ENCODE data around the gene GTF2E1. TPM values are rescaled to one million over a fixed set of nuclear protein-coding genes. Genes with fewer than 3 reads are reported as not detected.

The GTF2E1 gene
- total RNA-seq, result 10 to 100 TPM; 11.4 to 21.0 (median 15.3) TPM

DNA sequence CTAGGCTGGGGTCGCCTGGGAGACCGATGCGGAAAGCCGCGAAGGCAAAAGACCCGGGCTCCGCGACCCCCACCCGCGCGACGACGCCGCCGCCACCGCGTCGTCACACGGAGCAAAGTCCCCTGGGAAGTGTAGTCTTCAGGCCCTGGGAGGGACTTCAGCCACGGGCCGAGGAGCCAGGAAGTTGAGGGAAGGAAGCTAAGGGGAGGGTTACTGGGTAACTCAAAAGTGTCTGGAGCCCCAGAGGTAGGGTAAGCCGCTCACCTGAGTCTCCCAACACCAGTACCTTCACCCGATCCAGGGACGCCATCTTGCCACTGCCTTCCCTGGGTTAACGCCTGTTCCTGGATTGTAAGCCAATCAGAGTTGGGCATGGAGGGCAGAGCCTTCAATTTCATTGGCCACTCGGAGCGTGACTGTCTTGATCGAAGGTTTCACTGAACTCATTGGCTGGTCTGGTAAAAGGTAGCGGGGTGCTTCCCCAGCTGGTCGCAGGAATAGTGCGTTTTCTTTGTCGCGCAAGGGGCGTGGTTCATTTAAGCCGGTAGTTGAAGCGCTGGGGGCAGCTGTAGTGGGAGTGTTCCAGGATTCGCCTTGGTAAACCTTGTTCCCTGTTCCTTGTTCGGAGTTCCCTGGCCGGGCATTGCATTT lies at the start of gene GTF2E1, which contains the start of gene RABL3:
Gene GTF2E1, plus strand, starts transcription at position 547 of the 651 bp plus-strand sequence. CDS start 7,809 bp downstream, outside the sequence.
Gene RABL3, minus strand, starts transcription at position 319 of the 651 bp plus-strand sequence. Its CDS starts 9 bp downstream, at position 310.
- peak; percentile 100 for ATAC-seq
- WGBS, 2 donors (ENCODE audit: low coverage in 1 of 2), result 0% methylated on average over 3 to 18 of the region's 39 CpGs
- peaks cover 0 to 12% of the 10 kb centered on the region in 2 donors for H3K36me3 ChIP-seq
- TF ChIP-seq POLR2A (IDR thresholded peaks at IDR 0.05) (peak; percentile 46 to 47), POLR2AphosphoS5 (IDR thresholded peaks at IDR 0.05) (peak; percentile 78), EP300 (IDR thresholded peaks at IDR 0.05) (no peak)
- TF ChIP-seq, protein P1, sequence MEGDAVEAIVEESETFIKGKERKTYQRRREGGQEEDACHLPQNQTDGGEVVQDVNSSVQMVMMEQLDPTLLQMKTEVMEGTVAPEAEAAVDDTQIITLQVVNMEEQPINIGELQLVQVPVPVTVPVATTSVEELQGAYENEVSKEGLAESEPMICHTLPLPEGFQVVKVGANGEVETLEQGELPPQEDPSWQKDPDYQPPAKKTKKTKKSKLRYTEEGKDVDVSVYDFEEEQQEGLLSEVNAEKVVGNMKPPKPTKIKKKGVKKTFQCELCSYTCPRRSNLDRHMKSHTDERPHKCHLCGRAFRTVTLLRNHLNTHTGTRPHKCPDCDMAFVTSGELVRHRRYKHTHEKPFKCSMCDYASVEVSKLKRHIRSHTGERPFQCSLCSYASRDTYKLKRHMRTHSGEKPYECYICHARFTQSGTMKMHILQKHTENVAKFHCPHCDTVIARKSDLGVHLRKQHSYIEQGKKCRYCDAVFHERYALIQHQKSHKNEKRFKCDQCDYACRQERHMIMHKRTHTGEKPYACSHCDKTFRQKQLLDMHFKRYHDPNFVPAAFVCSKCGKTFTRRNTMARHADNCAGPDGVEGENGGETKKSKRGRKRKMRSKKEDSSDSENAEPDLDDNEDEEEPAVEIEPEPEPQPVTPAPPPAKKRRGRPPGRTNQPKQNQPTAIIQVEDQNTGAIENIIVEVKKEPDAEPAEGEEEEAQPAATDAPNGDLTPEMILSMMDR (IDR thresholded peaks at IDR 0.05), result no peak
- H3K27ac ChIP-seq, result peak within 1 kb of the TSS; percentile 92 to 98 (median 96)
- H3K9me3 ChIP-seq, result no peaks in the 10 kb centered on the region
- peak within 1 kb of the TSS; percentile 66 to 80 for H3K4me3 ChIP-seq
- H3K27me3 ChIP-seq, result no peaks in the 10 kb centered on the region
- H3K4me1 ChIP-seq, result peaks cover 3 to 25% (median 8%) of the 10 kb centered on the region in 3 donors

DNA sequence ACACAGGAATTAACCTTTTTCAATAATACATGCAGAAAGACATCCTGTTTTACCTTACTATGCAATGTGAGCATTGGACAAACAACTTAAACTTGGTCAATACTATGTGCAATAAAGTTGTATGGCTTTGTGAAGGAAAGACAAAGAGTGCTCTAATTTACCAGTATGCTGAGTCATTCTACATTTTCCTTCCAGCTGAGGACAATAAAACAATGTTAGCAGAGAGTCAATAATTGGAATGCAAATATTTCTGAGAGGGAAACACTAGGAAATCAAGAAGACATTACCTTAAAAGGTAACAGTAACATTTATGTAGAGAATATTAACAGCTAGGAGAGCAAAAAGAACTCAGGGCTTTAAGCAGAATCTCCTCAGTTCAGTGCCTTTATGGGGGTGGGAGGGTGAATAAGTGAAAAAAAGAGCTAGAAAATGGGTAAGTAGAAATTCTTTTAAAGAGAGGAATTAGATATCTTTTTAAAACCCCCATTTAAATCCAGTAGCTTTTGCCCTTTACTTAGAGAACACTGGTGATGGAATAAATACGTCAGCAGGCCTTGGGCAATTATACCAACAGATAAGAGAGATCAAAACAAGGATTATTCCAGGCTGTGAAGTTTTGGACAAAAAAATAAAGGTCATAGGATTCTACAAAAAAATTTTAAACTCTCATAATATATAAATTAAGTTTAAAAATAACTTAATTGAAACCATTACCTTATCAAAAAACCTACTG lies 48.9 kb upstream of the GTF2E1 start:
- H3K36me3 ChIP-seq, result peaks cover 0 to 38% of the 10 kb centered on the region in 2 donors
- no peak overlapping the region for H3K27ac ChIP-seq
- H3K27me3 ChIP-seq, result no peaks in the 10 kb centered on the region
- ATAC-seq, result no peak
- no peaks in the 10 kb centered on the region for H3K9me3 ChIP-seq
- 86 to 100% methylated on average over 1 of the region's 1 CpG for WGBS, 2 donors (ENCODE audit: low coverage in 1 of 2)
- no peak overlapping the region for H3K4me3 ChIP-seq
- no peak for TF ChIP-seq EP300 (IDR thresholded peaks at IDR 0.05)
- no peak for TF ChIP-seq POLR2A (IDR thresholded peaks at IDR 0.05)
- TF ChIP-seq, protein P1 (IDR thresholded peaks at IDR 0.05), result no peak
- no peak for TF ChIP-seq POLR2AphosphoS5 (IDR thresholded peaks at IDR 0.05)
- H3K4me1 ChIP-seq, result no peaks in the 10 kb centered on the region

DNA sequence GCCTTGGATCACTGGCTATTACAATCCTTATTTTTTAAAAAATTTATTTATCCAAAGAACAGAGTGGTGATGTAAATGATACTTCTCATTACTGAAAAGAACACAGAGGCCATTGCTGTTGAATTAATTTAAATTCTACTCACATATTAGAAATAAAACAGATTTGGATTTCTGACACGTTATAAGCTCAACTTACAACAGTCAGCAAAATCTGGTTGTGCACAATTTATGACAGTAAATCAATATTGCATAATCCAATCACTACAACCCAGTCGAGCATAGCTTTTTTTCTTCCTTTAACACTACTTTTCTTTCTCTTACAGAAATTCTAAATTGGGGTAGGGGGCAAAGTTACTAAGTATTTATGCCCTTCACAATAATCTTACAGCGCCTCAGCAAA lies 43.2 kb upstream of the GTF2E1 start:
- Histone ChIP-seq H3K4me3 (no peak overlapping the region), H3K4me1 (no peaks in the 10 kb centered on the region), H3K9me3 (peaks cover 0 to 5% (median 0%) of the 10 kb centered on the region in 3 donors), H3K27ac (no peak overlapping the region), H3K27me3 (no peaks in the 10 kb centered on the region), H3K36me3 (peaks cover 0 to 32% of the 10 kb centered on the region in 2 donors)
- no peak for TF ChIP-seq POLR2A (IDR thresholded peaks at IDR 0.05)
- TF ChIP-seq, protein P1 (IDR thresholded peaks at IDR 0.05), result no peak
- no peak for TF ChIP-seq EP300 (IDR thresholded peaks at IDR 0.05)
- TF ChIP-seq POLR2AphosphoS5 (IDR thresholded peaks at IDR 0.05), result no peak
- WGBS, 2 donors (ENCODE audit: low coverage in 1 of 2), result 87 to 95% methylated on average over 3 of the region's 3 CpGs
- no peak for ATAC-seq

- Histone ChIP-seq H3K4me3 (no peak overlapping the region), H3K9me3 (peaks cover 0 to 5% (median 0%) of the 10 kb centered on the region in 3 donors), H3K27me3 (no peaks in the 10 kb centered on the region), H3K27ac (no peak overlapping the region), H3K4me1 (no peaks in the 10 kb centered on the region), H3K36me3 (peaks cover 0 to 38% of the 10 kb centered on the region in 2 donors)
- ATAC-seq, result no peak
- no peak for TF ChIP-seq EP300 (IDR thresholded peaks at IDR 0.05)
- TF ChIP-seq, protein P1 (IDR thresholded peaks at IDR 0.05), result no peak
- no peak for TF ChIP-seq POLR2A (IDR thresholded peaks at IDR 0.05)
- no peak for TF ChIP-seq POLR2AphosphoS5 (IDR thresholded peaks at IDR 0.05)
- WGBS, 2 donors (ENCODE audit: low coverage in 1 of 2), result 91 to 93% methylated on average over 5 of the region's 5 CpGs
Observed at GRCh38 chr3:120705884-120706582, 36.5 kb upstream of the GTF2E1 start.

All from gastroesophageal sphincter (tissue), 4 donors.